Stimulated activated CD8-positive, alpha-beta memory T cell treated with anti-CD3 and anti-CD28 coated beads, Interleukin-4, amount 100 ng/mL, for 4 hours (primary cell): ENCODE results near the gene ILK.

Experiments used
- DNase-seq, 2 donors: peaks; one replicate each; pipeline ENCODE4 v3.0.0-alpha.2; 2020; ENCODE audit warnings: low read depth in 2 of 2, low spot score in 1 of 2

Gene ILK

DNA sequence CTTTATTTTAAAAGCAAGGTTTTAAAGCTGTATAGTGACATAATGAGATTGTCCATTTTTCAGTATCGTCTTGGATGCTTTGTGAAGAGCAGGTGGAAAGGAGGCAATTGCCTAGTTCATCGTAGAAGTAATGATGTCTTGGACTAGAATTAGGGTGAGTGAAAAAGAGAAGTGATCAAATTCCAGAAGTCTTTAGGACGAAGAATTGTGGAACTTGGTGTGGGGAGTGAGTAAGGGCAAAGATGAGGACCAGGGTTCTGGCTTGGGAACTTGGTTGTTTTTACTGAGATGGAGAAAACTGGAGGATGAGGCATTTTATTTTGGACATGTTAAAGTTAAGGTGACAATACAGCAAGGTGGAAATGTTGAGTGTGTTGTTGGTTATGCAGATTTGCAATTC is 1.2 kb downstream of the ILK start:
- no peak for DNase-seq

- peak in 1 of 2 donors; percentile 39 for DNase-seq
Measured at GRCh38 chr11:6606471-6607189, 3.1 kb downstream of the ILK start.

DNA sequence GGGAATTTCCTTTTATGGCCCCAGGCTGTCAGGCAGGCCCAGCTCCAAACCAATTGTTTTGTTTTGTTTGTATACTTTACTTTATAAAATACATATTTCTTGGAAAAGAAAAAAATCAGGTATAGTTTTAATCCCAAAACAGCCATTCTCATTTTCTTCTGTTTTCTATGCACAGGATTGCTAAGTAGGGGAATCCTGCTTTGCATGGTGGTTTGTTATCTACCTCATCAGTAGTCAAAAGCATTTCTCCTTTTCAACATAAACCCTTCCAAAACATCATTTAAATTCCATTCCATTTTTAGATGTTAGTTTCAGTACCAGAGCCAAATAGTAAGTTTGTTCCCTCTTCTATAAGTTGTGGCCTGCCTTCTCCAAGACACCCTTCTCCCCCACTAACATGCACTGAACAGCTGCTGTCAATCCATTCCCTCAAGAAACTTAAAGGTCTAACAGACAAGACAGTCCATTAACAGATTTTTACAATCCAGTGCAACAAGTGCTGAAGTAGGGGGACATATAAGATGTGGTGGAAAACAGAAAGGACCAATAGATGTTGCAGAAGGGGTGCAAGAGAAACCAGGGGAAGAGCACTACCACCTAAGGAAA is 3.7 kb downstream of the ILK start:
- no peak for DNase-seq

GRCh38 chr11:6608011-6608410 is 4.4 kb downstream of the ILK start:
- DNase-seq, result no peak

- no peak for DNase-seq
Measured at GRCh38 chr11:6608726-6609501, 5.3 kb downstream of the ILK start.

- no peak for DNase-seq
Measured at GRCh38 chr11:6609502-6610015, 6.0 kb downstream of the ILK start.

GRCh38 chr11:6610591-6610990 is 7.0 kb downstream of the ILK start:
- DNase-seq, result no peak

GRCh38 chr11:6611092-6611962 is 7.8 kb downstream of the ILK start:
- DNase-seq, result no peak

- DNase-seq, result no peak
Measured at GRCh38 chr11:6611963-6612212, 8.3 kb downstream of the ILK start.

DNA sequence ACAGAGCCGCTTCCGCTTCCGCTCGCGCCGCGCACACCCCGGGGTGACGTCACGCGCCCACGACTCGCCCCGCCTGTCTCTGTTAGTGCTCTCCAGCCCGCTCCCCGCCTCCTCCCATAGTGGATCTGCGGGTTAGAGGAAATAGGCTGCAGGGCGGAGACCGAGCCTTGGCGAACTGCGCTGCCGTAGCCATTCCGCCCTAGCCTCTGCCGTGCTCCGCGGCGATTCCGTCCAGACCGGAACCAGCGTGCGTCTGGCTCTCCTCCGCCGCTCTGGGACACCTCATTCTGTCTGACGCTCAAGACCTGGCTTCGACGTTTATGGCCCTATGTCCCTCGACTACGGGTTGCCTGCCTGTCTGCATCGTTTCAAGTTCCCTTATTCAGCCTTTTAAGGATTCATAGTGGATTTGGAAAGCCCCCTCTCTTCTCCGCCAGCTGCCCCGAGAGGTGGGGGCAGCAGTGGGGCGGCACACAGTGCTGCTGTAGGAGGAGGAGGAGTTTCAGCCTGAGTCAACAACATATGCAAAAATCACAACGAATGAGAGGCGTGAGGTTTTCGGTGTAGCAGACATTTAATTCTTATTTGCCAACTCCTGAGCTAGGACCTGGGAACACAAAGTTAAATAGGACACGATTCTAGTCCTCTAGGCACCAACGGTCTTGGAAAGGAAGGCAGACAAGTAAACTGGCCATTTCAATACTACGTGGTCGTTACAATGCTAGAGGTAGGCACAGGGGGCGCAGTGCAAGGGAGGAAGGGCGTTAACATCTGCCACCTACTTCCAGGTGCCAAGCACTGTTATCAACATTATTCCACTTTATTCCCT is 8.9 kb downstream of the ILK start, which contains the start of gene TAF10:
Gene TAF10 (minus strand): TSS at position 4 of the 829 bp plus-strand sequence. CDS start 27 bp downstream, outside the sequence.
- DNase-seq, result peak; percentile 88 to 92

DNA sequence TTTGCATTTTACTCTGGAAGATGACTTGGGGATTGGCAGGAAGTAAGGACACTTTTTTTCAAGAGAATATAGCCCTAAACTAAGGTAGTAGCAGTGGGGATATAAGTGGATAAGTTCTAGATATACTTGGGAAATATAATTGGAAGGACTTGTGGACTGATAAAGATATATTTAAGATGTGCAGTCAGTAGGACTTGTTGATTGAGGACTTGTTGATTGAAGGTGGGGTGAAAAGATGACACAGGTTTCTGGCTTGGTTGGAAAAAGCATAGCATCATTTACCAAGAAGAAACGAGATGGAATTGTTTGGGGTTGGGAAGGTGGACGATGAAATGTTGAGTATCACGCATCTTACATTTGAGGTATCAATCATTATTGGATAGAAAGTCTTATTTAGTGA is 9.9 kb downstream of the ILK start:
- DNase-seq, result no peak

GRCh38 chr11:6614446-6614845 is 10.9 kb downstream of the ILK start:
- no peak for DNase-seq

DNA sequence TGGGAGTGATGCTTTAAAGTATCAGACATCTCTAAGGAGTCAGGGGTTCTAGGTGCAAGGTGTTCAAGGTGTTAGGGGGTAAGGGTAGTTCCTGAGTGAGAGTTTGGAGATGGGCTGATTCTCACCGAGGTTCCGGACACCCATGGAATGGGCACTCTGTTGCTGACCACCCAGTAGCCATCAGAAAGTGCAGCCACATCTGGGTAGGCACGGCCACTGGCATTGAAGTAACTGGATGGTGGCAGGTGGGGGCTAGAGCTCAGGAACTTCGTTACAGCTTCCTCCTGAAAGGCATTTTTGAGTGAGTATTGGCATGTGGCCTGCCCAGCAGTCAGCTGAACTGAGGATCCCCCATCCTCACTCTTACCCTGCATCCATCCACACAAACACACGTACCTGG is 11.5 kb downstream of the ILK start:
- no peak for DNase-seq

GRCh38 chr11:6615882-6616585 is 12.5 kb downstream of the ILK start:
- no peak for DNase-seq

GRCh38 chr11:6616596-6617250 is 13.1 kb downstream of the ILK start:
- DNase-seq, result no peak

- no peak for DNase-seq
Measured at GRCh38 chr11:6617315-6617781, 13.8 kb downstream of the ILK start.

DNA sequence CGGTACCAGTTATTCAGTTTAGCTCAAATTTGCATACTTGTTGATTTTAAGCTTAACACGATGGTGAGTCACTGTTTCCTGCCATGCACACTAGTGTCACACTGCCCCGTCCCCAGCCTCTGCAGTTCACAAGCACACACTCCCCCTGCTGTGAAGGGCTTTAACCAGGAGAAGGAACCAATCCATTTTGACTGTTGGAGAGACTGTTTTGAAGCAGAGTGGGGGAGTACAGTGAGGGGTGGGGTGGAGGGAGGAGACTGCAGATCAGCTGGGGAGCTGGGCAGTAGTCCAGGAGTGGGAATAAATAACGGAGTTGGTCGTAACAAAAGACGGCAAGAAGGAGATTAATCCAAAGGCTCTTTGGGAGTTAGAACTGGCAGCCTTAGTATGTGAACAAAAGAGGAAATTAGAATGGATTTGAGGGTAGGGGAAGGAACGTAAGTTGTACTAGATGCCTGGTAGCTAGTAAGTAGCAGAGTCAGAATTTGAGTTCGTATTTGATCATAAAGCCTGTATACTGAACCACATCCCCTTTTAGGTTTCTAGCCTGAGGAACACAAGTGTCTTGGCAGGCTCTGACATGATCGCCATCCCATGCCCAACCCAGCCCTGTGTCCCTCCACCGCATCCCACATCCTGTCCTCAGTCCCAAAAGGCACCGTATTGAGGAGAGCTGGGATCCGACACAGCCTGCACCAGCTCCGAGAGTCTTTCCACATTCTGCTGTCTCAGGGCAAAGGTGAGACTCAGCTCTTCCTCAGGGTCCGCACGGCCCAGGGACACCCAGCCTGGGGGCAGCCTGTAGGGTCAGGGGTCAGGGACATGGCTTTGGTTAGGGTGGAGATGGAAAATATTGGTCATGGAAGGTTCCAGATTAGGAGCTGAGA is 14.8 kb downstream of the ILK start:
- peak; percentile 45 to 65 for DNase-seq
